Astrocyte of the cerebellum (primary cell): Measurements from ENCODE around the gene FLII.

ENCODE experiments used
- DNase-seq: peaks from one replicate; pipeline ENCODE4 v3.0.0-alpha.2; 2011; ENCODE audit warnings: low read depth
- H3K4me3 ChIP-seq: 2 replicates; pipeline ENCODE4 v1.5.1; 2011; ENCODE audit warnings: mild to moderate bottlenecking, low read depth, low read length, moderate library complexity
- CTCF ChIP-seq: IDR thresholded peaks from 2 replicates; pipeline ENCODE4 v1.5.1; 2012; ENCODE audit warnings: low read length, low read depth, moderate library complexity, mild to moderate bottlenecking; ENCODE audit errors: missing control alignments
- in situ Hi-C: cut with HindIII; loops from 2 replicates; pipeline ENCODE4 v1.10.0; 2017; ENCODE audit warnings: low sequenced_read_pairs

Gene FLII

GRCh38 chr17:18254888-18255649 is 3.5 kb downstream of the FLII start:
- no peak for DNase-seq

GRCh38 chr17:18253947-18254821 is 4.4 kb downstream of the FLII start:
- TF ChIP-seq CTCF, result no peak
- no peak for DNase-seq
- in situ Hi-C loops, result no loop called here
- H3K4me3 ChIP-seq, result no peak overlapping the region

More at GRCh38 chr17:18254888-18255649, 3.5 kb downstream of the FLII start:
- H3K4me3 ChIP-seq, result no peak overlapping the region
- in situ Hi-C loops, result no loop called here
- TF ChIP-seq CTCF, result no peak

- no peak for TF ChIP-seq CTCF
- in situ Hi-C loops, result no loop called here
- no peak overlapping the region for H3K4me3 ChIP-seq
- no peak for DNase-seq
These were observed 5.2 kb downstream of the FLII start for GRCh38 chr17:18253187-18253884.

GRCh38 chr17:18252160-18252559 is 6.4 kb downstream of the FLII start:
- DNase-seq, result no peak
- H3K4me3 ChIP-seq, result no peak overlapping the region
- TF ChIP-seq CTCF, result no peak
- in situ Hi-C loops, result no loop called here

- H3K4me3 ChIP-seq, result no peak overlapping the region
- no peak for DNase-seq
- in situ Hi-C loops, result no loop called here
- TF ChIP-seq CTCF, result no peak
These were observed 7.3 kb downstream of the FLII start for GRCh38 chr17:18251204-18251603.

GRCh38 chr17:18250708-18251107 is 7.8 kb downstream of the FLII start:
- no peak for DNase-seq
- H3K4me3 ChIP-seq, result no peak overlapping the region
- no peak for TF ChIP-seq CTCF
- in situ Hi-C loops, result no loop called here
